ENCODE results near the gene STYXL2.
A peak's percentile ranks its signal among the peaks of the same experiment; 100 is the strongest.

The STYXL2 gene

DNA sequence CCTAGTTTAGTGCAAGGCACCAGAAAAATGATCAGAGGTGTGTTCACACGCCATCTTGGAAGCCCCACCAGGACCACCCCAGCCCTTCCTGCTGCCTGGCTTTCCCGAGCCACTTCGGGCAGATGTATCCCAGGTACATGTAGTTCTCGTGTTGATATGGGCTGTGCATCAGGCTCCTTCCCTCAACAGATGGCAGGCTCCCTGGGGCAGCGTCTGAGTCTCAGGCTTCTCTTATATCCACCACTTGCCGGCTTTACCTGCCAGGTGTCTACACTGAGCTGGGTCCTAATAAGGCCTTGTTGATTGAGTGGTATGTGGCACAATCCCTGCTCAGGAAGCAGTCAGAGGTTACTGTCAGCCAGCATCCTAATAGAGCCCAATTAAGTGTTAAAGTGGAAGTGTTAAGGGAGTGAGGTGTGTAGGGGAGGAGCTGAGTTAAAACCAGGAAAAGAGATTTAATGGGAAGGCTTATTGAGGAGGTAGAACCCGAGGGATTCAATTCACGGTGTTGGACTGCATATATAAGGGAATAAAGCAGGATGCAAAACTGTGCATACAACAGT, 12.2 kb upstream of the STYXL2 start:
- DNase-seq, result peak; percentile 76 to 80

DNA sequence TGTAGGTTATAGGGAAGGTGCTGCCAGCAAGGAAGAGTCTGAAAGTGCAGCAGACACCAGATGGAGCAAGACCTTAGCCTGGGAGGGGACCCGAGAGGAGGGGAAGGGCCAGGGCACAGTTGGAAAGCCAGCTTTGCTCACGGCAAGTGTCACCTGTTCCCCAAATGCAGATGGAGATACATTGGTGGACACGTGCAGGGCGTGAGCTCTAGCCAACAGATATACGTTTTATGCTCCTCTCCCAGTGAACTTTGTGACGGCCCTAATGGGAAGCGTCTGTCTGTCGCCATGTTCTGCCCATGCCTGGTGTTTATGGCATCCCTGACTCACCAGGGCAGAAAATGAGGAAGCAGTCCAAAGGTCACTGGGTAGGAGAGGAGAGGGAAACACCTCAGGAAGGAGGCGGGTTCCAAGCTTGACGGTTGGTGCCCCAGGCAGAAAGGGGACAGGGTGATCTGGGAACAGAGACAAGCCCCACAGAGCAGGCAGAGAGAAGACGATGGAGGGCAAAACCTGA, 11.3 kb upstream of the STYXL2 start:
- peak; percentile 97 for DNase-seq

DNA sequence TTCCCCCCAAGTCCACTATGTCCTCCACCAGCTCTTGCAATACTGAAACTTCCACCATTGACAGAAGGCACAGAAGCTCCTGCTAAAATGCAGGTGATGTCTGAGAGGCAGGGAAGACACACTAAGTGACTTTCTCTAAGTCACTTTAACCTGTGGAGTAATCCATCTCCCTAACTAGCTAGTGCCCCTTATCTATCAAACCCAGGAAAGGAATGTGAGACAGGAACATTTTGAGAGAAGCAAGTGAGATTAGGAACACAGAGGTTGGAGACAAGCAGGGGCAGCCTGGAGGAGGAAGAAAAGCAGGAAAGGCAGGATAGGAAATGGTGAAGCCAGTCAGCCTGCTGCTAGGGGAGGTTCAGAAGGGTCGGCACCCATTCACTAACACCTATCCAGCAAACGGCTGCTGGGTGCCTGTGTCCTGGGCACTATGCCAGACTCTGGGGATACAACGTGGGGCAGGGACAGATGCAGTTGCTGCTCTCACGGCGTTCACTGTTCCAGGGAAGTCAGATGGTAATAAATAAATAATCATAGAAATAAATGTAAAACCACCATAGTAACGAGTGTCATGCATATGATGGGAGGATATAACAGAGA, 10.7 kb upstream of the STYXL2 start:
- peak; percentile 71 to 75 for DNase-seq

DNA sequence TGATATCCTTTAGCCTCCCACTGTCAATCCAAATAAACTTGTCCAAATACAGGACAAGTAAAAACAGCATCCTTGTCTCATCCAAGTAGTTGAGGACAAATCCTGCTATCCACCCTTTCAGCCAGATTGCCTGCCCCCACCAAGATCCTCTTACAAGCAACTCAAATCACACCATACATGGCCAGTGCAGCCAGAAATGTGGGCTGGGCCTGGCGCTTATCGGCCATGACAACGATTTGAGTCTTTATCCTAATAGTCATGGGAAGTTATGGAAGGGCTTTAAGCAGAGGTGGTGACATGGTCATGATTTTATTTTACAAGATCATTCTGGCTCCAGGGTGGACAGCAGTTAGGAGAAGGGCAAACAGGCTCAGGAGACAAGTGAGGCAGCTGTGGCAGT, 10.0 kb upstream of the STYXL2 start:
- no peak for DNase-seq

DNA sequence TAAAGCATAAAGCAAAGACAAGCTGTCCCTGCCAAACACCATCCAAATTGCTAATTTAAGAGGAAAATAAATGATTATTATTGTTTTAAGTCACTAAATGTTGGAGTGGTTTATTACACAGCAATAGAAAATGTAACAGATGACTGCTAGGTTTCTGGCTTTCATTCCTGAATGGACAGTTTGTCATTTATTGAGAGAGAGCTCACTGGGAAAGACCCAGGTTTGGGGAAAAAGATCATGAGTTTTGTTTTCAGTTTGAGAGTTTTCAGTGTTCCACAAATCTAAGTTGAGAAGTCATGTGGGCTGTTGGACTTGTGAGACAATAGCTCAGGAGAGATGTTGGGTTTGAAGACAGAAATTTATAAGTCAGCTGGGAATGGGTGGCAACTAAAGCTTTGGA, 9.1 kb upstream of the STYXL2 start:
- no peak for DNase-seq

DNA sequence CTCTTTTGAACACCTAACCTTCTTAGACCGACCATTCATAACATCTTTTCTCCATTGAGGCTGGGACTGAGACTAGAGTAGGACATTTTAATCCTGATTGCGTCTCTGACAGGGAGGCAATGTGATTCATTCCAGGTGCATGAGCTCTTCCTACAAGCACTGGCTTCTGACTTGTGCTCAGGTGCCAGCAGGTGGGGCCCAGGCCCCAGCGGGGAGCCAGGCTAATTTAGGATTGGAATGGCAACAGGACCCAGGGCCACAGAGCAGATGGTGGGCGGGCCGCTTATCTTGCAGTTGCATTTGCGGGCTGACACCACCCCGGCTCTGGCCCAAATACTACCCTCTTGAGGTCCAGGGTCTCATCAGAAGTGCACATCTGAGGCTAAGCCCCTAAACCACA, 7.8 kb upstream of the STYXL2 start:
- no peak for DNase-seq

DNA sequence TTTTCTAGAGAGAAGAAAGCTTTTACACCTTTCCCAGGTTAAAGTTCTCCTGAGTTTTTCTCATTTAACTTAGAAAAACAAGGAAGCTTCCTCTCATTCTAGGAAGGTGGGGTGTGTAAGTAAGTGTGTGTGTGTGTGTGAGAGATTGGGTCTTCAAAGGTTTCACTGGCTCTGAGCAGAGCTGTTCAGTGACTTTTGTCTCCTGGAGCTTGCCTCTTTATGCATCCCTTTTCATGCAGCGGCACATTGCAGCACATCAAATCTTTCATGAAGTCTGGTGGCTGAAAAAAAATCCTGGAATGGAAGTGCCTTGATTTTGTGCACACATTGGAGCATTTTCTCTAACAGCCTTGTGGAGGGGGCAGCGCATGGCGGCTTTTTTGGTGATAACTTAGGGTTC, 7.1 kb upstream of the STYXL2 start:
- no peak for DNase-seq

DNA sequence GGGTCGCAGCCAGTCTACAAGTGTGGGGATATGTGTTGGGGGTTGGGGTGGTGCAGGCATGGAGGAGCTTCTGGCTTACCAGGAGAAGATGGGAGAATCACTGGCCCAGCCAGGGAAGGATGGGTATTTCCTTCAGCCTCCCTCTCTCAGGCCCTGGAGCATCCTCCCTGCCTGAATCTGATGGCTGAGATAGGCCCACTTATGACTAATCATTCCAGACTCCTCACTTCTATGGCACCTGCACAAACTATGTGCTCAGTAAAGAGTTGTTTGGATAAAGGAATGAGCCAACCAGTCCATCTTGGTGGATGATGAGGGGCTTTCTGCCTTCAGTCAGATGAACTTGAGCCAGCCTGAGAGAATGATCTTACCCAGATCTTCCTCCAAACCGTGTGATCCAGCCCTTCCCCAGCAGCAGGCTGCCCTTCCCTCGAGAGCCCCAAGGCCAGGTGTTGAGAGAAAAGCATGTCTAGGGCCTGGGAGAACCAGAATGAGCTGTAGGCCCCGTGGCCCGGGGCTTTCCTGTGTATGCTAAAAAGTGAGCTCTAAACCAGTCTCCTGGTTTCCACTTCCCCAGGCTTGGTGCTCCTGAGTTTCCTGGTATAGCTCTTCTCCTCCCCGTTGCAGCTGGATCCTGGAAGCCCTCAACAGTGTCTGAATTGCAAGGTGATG, 5.0 kb upstream of the STYXL2 start:
- no peak for DNase-seq

DNA sequence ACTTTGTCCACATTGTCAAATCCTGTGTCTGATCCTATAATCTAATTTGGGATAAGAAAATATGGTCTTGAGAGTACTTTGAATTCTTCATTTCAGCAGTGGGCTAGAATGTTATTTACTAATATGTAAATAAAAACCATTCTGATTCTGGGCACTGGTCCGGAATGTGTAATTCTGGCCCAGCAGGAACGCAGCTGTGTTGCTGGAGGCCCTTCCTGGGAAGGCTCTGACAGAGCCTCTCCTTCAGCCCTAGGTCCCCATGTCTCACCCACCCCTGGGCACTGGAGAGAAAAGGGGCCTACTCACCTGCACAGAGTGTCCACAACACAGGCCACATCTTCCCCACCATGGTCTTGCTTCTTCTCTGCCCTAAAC, 3.9 kb upstream of the STYXL2 start:
- no peak for DNase-seq

DNA sequence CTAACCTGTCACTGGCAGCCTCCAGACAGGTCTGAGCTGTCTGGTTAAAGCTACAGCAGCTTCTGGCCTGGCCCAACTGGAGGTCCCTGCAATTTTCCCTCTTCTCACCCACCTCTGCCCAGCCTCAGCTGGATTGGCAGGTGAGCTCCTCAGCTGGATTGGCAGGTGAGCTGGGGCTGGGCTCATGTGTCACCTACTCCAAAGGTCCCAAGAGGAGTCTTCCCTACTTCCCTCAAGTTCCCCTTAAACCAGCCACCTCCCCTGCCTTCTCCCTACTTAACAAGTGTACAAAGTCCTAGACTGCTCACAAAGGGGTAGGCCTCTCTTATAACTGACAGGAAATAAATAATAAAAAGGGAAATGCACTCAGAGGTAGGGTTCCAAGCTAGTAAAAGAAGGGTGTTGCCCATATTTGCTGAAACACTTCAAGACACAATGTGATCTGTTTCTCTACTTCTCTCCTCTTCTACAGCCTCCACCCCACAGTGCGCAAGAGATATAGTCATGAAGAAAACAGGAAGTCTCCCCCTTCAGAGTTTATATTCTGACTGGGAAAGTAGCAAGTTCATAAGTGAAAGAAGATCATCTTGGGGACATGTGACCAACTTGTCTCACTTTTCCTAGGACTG, 3.4 kb upstream of the STYXL2 start, which contains the start of gene GPA33:
Gene GPA33, minus strand, starts transcription at position 64 of the 629 bp plus-strand sequence. CDS start 90 bp downstream, outside the sequence.
- no peak for DNase-seq

DNA sequence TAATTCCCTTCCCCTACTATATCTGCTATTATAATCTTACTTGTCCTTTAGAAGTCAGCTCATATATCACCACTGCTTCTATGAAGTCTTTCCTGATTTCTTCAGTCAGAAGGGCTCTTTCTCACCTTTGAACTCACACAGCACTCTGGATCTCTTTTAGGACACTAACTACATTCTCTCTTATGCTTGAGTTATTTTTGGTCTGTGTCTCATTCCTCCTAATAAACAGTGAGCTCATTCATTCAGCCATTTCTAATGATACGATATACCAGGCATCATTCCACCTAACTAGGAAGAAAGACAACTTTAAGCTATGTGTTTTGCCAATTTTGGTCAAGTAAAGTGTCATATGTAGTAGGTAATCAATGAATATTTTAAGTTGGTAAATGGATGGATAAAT, 1.2 kb upstream of the STYXL2 start:
- no peak for DNase-seq

DNA sequence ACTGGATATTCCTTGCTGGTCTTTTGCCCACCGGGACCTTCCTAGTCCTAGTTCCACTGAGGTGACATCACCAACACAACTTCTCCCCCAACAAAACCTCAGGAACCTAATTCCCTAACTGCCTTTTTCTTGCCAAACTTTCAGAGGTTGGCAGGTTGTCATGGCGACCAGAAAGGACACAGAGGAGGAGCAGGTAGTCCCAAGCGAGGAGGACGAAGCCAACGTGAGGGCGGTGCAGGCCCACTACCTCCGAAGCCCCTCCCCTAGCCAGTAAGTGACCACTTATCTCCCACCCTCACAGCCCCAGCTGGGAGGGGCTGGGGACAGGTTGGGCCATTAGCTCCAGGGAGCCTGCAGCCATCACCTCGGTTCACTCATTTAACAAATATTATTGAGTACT, 815 bp downstream of the STYXL2 start:
- no peak for DNase-seq

DNA sequence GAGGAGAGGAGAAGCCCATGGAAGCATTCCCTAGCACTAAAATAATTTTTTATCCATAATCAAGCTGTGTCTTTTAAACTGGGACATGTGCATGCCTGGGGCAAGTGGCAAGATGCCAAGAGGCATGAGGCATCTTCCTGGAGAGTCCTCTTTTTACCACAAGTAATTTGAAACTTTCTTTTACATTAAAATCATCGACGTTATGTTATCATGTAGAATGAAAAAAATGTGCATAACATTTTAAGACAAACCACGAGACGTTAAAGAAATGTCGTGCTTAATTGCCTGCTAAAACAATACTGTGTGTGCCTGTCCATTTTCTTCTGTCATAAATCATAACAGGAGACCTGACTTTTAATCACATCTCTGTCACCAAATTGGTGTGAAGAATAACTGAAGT, 1.5 kb downstream of the STYXL2 start:
- no peak for DNase-seq

DNA sequence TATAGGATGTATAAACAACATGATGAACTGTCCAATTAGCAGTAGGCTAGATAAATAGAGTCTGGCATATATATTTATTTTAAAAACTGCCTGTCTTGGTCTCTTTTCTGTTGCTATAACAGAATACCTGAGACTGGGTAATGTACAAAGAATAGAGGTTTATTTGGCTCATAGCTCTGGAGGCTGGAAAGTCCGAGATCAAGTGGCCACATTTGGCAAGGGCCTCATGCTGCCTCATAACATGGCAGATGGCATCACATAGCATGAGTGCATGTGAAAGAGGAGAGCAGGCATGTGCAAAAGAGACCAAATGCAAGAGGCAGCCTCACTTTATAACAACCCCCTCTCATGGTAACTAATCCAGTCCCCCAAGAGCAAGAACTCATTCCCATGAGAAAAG, 6.0 kb downstream of the STYXL2 start:
- no peak for DNase-seq

DNA sequence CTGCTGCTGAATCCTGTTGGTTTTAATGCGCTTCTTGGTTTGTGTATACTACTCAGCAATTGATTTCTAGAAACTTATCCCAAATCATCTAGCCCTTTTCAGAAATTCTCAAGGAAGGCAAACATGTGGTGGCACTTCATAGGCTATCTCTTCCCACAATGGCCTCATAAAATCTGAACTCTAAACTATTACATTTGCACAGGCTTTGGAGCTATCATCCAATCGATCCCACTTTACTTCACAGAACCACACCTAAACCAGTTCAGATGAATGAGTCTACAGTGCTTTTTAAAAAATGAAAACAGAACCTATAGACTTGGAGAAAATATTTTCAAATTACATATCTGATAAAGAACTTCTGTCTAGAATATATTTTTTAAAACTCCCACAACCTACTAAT, 6.9 kb downstream of the STYXL2 start:
- DNase-seq, result no peak

DNA sequence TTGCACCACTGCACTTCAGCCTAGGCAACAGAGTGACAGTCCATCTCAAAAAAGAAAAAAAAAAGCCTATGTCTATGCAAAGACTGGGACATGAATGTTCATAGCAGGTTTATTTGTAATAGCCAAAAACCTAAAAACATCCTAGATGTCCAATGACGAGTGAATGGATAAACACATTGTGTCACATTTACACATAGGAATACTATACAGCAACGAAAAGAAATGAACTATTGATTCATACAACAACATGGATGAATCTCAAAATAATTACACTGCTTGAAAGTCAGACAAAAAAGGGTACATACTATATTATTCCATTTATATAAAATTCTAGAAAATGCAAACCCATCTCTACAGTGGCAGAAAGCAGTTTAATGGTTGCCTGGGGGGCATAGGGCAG, 7.9 kb downstream of the STYXL2 start:
- DNase-seq, result no peak

DNA sequence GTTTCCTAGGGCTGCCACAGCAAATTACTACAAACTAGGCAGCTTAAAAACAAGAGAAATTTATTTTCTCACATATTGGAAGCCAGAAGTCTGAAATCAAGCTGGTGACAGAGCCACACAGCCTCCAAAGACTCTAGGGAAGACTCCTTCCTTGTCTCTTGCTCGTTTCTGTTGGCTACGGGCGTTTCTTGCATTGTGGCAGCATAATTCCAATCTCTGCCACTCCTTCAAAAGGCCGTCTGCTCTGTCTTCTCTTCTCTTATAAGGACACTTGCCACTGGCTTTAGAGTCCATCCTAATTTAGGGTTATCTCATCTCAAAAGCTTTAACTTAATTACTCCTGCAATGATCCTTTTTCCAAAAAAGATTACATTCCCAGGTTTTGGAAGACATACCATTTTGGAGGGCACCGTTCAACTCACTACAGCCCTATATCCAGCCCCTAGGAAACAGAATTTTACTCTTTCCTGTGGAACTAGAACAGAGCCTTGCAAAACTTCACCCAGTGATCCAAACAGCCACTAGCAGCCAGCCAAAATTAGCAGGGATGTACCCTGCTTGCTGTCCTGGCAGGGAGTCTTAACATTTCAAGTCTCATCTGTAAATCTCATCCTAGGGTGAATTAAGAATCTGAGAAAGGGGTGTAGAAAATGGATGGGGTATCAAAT, 9.2 kb downstream of the STYXL2 start:
- peak in 1 of 2 experiments; percentile 44 for DNase-seq

DNA sequence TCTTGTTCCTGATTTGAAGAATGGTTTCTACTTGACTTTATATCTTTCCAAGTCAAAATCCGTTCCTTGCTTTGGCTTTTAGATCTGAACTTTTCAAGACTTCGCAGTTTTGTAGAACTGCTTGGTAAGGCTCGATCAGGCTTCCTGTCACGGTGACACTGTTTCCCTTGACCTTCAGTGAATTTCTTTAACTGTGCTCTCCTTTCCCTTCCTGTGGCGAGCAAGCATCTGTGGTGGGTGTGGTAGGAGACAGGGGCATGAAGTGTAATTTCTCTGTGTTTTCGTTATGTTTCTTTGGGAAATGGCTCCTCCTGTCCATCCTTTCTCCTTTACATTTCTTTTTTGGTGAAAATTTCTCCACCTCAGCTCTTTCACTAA, 10.4 kb downstream of the STYXL2 start:
- DNase-seq, result no peak

DNA sequence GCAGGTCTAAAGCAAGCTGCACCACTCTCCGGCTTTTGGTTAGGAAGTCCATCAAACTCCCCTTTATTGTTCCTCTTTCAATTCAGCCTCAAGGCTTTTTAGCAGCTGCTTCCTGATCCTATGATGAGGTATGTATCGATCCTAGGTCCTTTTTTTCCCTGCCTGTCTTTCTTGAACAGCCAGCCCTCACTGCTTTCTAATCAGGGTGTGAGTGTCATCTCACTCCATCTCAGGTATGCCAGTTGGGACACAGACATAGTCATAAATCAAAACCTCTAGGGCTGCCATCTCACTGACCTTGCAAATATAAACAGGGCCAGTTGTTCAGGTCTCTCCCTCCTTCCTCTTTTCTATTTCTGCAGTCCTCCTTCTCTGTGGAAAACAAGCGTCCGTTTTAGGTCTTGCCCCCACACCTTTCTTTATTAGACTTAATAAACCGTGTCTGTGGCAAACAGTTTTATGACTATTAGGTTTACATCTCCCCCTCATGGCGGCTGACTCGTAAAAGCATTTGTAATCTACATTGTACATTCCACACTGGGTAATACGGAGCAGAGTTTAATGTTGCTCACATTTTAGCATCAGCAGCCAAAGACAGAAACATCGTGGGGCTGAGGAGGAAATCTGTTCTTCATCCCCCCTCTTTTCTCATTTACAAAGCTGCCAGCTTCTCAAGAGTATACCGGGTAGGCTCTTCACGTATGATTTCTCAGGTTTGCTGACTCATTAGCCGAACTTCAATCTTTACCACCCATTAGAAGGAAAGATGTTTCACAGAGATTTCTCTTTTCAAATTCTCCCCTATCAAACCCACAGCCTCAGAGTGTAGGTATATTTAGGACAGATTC, 11.6 kb downstream of the STYXL2 start:
- DNase-seq, result peak; percentile 48 to 75

DNA sequence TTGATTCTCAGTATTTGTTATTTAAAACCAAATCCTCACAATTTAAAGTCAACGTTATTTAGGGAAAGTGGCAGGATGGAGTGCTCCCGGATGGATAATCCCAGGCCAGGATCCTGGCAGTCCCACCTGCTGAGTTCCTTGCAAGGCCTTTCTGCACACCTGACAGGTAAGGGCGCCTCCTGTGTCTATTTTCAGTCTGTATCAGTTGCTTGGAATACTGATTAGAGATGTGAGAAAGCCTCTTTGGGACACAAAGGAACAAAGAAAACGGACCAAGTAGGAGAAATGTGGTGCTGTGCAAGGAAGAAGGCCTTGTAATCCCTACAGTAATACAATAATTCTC, 12.2 kb downstream of the STYXL2 start:
- peak; percentile 59 to 75 for DNase-seq

DNA sequence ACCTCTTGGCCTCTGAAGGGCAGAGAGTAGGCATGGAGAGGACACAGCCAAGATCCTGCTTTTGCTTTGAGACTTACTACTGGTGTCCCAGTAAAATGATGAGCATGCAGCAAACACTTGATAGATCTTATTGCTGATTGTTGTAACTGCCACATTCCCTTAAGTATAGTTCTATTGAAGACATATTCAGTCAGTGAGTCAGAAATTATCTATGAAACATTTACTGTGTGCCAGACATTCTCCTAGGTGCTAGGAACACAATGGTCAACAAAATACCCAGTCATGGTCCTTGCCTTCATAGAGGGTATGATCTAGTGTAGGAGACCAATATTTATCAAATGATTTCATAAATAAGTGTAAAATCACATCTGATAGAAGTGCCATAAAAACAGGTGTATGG, 13.6 kb downstream of the STYXL2 start:
- no peak for DNase-seq

DNA sequence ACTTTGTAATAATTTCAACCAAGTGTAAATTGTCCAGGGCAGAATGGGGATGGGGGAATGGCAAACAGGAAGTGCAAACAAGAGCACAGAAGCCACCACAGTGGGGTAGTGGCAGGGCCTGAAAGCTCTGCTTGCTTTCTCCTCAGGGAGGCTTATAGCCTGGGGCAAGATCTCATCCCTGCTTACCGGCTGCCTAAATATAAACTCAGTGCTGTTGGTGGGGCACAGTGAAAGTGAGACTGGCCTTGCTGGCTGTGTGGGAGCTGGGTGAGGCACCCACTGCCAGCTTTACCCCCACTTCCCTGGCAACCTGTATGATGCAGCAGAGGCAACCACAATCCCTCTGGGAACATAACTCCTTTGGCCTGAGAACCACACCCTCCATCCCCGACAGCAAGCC, 15.2 kb downstream of the STYXL2 start:
- DNase-seq, result peak; percentile 72 to 77

DNA sequence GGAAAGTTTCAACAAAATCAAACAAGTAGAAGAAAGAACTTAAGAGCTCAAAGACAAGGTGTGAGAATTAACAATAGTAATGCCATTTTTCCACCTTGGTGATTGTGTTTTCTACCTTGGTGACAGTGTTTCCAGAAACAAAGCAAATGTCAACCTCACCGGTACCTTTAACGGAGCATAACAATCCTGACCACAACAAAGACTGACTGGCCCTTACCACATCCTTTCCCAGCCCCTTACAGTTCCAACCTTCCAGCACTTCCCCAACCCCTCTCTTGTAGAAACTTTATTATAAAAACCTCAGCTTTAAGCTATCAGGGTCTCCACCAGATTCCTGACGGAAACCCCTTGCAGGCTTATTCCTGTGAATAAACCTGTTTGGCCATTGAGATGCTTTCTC, 16.7 kb downstream of the STYXL2 start:
- no peak for DNase-seq
